Hindlimb muscle (tissue), 1 donor: ENCODE results near the gene CASP14. TPM values are rescaled to one million over a fixed set of nuclear protein-coding genes. Genes with fewer than 3 reads are reported as not detected.
"Not testable (repeated sequence)": the region's sequence is repeated elsewhere in the genome, so short reads cannot be mapped to it uniquely, and the experiment has no call there.

Source experiments
- DNase-seq: peaks from one replicate; pipeline ENCODE4 v3.0.0-alpha.2; 2013
- polyA plus RNA-seq: library from polyadenylated mRNA; unstranded; fragments of 120-200 nt; gene quantifications from one replicate; pipeline ENCODE4 v1.2.1, GENCODE V29; 2013; ENCODE audit not compliant: insufficient read length

Gene CASP14
- polyA plus RNA-seq, 1 donor, result 0.31 TPM

DNA sequence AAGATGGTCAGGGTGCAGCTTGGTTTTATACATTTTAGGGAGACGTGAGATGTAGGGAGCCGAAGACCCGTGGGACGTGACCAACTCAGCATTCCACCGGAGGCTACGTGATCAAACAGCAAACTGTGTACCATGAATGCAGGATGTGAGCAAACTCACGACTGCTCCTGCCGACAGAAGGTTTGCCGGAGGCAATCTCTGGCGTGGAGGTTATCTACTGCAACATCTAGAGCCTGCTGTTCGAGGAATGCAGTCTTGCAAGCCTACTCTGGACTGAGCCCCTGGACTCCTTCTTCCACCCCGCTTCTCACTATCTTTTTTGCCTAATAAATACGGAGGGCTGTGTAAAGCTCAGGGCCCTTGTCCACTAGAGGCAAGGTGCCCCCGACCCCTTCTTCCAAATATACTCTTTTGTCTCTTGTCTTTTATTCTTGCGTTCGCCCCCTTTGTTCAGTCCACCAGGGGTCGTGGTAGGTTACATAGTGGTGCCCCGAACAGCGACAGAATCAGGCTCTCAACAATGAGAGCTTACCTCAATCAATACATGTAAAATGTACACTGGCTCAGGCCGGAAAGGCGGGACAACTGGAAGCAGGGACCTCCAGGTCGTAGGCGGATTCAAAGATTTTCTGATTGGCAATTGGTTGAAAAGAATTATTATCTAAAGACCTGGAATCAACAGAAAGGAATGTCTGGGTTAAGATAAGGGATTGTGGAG lies 23.8 kb downstream of the CASP14 start:
- DNase-seq, result no peak

GRCh38 chr19:15074371-15074770 lies 25.1 kb downstream of the CASP14 start:
- DNase-seq, result no peak

GRCh38 chr19:15075806-15076205 lies 26.5 kb downstream of the CASP14 start:
- DNase-seq, result no peak

GRCh38 chr19:15080002-15080401 lies 30.7 kb downstream of the CASP14 start:
- not testable (repeated sequence) for DNase-seq

DNA sequence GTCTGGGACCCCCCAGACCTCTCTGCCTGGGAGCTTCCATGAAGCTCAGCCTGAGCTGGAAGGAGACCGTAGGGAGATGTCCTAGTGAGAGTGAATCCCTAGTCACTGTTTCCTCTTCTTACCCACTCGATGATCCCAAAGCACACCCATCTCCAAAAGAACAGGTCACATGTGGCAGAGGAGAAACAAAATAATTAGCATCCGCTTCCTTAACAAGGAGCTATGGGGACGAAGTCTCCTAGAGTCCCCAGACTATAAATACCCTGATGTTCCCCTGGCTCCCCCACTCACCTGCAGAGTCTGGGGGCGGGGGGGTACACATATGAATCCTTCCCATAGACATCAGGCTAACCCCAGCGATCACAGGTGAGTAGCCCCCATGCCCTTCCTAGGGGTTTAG lies 32.6 kb downstream of the CASP14 start, which contains the start of gene OR1I1:
Gene OR1I1, plus strand, starts transcription at position 301 of the 400 bp plus-strand sequence. CDS start 4,855 bp downstream, outside the sequence.
- DNase-seq, result no peak

DNA sequence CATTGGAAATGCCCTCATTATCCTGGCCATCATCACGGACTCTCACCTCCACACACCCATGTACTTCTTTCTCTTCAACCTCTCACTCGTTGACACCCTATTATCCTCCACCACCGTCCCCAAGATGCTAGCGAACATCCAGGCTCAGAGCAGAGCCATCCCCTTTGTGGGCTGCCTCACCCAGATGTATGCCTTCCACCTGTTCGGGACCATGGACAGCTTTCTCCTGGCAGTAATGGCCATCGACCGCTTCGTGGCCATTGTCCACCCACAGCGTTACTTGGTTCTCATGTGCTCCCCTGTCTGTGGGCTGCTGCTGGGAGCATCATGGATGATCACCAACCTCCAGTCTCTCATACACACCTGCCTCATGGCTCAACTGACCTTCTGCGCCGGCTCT lies 37.9 kb downstream of the CASP14 start:
- no peak for DNase-seq

DNA sequence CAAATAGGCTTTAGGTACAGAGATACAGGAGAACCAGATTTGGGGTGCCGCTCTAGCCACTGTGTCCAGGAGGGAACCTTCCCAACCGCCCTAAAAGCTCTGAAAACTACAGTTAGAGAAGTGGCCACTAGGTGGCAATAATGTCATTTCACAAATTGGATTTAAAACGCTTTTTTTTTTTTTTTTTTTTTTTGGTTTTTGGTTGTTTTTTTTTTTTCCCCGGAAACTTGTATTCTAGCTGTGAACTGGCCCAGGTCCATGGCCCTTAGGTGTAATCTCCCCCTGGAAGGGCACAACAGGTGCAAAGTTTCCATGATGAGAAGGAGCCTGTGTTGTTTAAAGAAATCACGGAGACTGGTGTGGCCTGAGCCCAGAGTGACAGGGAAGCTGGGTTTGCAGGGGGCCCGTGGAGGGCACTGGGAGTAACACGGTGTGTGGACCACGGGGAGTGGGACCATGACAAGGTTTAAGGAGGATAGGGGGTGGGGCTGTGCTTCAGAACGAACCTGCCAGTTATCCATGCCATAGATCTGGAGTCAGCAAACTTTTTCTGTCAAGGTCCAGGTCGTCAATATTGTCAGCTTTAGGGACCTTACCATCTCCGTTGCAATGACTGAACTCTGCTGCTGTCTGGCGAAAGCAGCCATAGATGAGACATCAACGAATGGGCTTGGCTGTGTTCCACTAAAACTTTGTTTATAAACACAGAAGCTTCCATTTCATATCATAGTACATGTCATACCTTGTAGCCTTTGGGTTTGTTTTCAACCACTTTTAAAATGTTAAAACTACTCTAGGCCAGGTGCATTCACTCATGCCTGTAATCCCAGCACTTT lies 42.9 kb downstream of the CASP14 start:
- DNase-seq, result peak; percentile 71

DNA sequence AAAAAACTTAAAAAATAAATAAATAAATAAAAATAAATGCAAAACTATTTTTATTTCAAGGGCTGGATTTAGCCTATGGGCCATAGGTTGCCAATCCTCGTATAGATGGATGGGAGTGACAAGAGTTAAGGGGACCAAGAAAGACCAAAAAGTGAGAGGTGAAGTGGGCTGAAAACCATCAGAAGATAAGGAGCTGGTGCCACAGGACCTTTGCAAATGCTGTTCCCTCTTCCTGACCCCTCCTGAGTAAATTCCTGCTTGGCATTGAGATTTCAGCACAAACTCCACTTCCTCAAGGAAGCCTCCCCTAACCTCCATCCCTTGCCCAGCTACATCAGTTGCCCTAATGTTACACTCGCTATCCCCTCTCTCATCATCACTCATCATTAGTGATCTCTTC lies 43.7 kb downstream of the CASP14 start:
- DNase-seq, result no peak

DNA sequence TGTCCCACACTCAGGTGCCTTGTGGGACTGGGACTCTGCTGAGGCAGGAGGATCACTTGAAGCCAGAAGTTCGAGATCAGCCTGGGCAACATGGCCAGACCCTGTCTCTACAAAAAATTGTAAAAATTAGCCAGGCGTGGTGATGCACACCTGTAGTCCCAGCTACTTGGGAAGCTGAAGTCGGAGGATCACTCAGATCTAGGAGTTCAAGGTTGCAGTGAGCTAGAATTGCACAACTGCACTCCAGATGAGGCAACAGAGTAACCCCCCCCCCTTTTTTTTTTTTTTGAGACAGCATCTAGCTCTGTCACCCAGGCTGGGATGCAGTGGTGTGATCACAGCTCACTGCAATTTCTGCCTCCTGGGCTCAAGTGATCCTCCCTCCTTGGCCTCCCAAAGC lies 46.9 kb downstream of the CASP14 start:
- no peak for DNase-seq

GRCh38 chr19:15097980-15098379 lies 48.7 kb downstream of the CASP14 start:
- not testable (repeated sequence) for DNase-seq

DNA sequence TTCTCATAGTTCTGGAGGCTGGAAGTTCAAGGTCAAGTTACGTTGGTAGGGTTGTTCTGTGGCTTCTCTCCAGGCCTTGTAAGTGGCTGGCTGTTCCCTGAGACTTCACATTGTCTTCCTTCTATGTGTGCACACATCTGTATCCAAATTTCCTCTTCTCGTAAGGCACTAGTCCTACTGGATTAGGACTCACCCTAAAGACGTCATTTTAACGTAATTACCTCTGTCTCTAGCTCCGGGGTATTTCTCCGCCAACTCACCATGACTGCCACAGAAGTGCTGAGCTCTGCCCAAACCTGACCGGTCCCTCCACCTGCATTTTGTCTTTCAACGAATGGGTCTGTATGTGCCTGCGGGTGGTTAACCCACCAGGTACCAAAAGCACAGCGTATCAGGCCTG lies 49.2 kb downstream of the CASP14 start:
- DNase-seq, result no peak

DNA sequence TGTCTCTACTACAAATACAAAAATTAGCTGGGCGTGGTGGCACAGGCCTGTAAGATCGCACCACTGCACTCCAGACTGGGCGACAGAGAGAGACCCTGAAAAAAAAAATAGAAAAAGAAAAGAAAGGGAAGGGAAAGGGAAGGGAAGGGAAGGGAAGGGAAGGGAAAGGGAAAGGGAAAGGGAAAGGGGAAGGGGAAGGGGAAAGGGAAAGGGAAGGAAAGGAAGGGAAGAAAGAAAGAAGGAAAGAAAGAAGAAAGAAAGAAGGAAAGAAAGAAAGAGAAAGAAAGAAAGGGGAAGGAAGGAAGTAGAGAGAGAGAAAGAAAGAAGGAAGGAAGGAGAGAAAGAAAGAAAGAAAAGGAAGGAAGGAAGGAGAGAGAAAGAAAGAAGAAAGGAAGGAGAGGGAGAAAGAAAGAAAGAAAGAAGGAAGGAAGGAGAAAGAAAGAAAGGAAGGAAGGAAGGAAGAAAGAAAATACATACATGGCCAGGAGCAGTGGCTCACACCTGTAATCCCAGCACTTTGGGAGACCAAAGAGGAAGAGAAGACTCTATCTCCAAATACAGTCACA lies 49.8 kb downstream of the CASP14 start:
- DNase-seq, result no peak

GRCh38 chr19:15101479-15102082 lies 52.3 kb downstream of the CASP14 start:
- DNase-seq, result no peak

DNA sequence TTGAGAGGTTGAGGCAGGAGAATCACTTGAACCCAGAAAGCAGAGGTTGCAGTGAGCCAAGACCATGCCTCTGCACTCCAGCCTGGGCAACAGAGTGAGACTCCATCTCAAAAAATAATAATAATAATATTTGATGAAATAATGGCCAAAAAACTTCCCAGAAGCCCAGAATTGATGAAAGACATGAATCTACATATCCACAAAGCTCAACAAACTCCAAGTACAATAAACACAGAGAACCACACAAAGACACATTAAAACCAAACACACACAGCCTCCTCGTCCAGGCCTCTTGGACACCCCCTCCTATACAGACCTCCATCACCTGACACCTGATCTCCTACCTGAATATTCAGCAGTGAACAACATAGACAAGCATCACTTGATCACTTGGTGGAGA lies 54.7 kb downstream of the CASP14 start:
- no peak for DNase-seq

- DNase-seq, result no peak
Measured at GRCh38 chr19:15104411-15104810, 55.1 kb downstream of the CASP14 start.

DNA sequence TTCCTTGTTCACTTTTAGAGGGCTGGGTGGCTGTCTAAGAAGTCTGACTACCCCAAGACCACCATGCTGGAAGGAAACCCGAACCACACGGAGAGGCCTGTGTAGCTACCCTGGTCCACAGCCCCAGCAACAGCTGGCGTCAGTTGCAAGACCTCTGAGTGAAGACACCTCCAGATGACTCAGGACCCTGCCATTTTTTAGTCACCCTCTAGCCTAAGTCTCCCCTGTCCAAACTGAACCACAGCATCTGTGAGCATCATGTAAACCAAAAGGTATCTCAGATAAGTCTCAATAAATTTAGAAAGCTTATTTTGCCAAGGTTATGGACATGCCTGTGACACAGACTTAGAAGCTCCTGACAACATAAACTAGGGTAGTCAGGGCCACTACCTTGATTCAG lies 55.8 kb downstream of the CASP14 start:
- DNase-seq, result no peak

- peak; percentile 65 for DNase-seq
Measured at GRCh38 chr19:15107061-15108010, 58.1 kb downstream of the CASP14 start, which contains the start of gene SYDE1. Gene SYDE1 (plus strand): TSS chr19:15107401. CDS start chr19:15107434, 33 bp downstream.
